ENCODE data around the gene CETP. TPM values are rescaled to one million over a fixed set of nuclear protein-coding genes. Genes with fewer than 3 reads are reported as not detected.

CETP gene
- total and polyA plus RNA-seq, 9 of the 15 experiments (the other 6 are each of a cell fraction or from before 2014, with no cell fraction given): 0.07 to 0.11 TPM; not detected in 7

- H3K4me1 ChIP-seq (replicated peaks in 1 of 2; ENCODE audit: control insufficient read depth in 2 of 2, insufficient read depth in 2 of 2, low read length in 2 of 2): peaks cover 0 to 14% of the 10 kb centered on the region in 2 experiments; a peak in 3 of 5 replicates
- intact Hi-C loops (cut with micrococcal nuclease): no loop called here
- H3K9ac ChIP-seq (ENCODE audit: insufficient read depth in 1 of 2, low read depth in 2 of 2, low read length in 2 of 2): no peak overlapping the region
- no peak overlapping the region for H3K27ac ChIP-seq (ENCODE audit: extremely low read depth, low read depth, low read length)
- peaks cover 35 to 69% of the 10 kb centered on the region in 2 experiments for H3K27me3 ChIP-seq (ENCODE audit: control insufficient read depth in 2 of 2, insufficient read depth in 2 of 2, low read length in 2 of 2)
- no TSS peak for BruUV-seq (replicated peaks)
- POLR2A ChIA-PET: interaction anchor here (0.7 to 1.3 kb wide), 3 partner anchors 12 to 158 kb away, joined by 3 to 4 read pairs (median 3); no protein-coding TSS in a partner anchor
- FAIRE-seq (no peak), DNase-seq (ENCODE audit: extremely low read depth in 1 of 4, low spot score in 3 of 4) (no peak), ATAC-seq (no peak)
- H3K4me3 ChIP-seq: no peak overlapping the region
- CTCF ChIA-PET (ENCODE audit: low intra/inter-chr PET ratio): no interaction called here
- no peaks in the 10 kb centered on the region for H3K9me1 ChIP-seq (ENCODE audit: control insufficient read depth, insufficient read depth, low read length)
- no peaks in the 10 kb centered on the region for H3K79me2 ChIP-seq (ENCODE audit: control insufficient read depth, insufficient read depth, low read length)
- in situ Hi-C loops (cut with MboI): no loop called here
- H4K20me1 ChIP-seq (replicated peaks; ENCODE audit: control insufficient read depth, insufficient read depth, low read length): peaks cover 4% of the 10 kb centered on the region
- no peaks in the 10 kb centered on the region for H3K36me3 ChIP-seq (ENCODE audit: control insufficient read depth, insufficient read depth, low read length)
- 6% methylated on average over 2 of the region's 2 CpGs for WGBS (ENCODE audit: insufficient coverage, low coverage, missing lambda C conversion rate)
- H3K4me2 ChIP-seq (ENCODE audit: insufficient read depth, low read length): no peak overlapping the region
- no peaks in the 10 kb centered on the region for H3K9me3 ChIP-seq (replicated peaks; ENCODE audit: control insufficient read depth, insufficient read depth, low read depth, low read length)
- no peak overlapping the region for H2AFZ ChIP-seq (ENCODE audit: low read depth, low read length)
- TF ChIP-seq HDGF (IDR thresholded peaks at IDR 0.05) (no peak), RAD51 (IDR thresholded peaks at IDR 0.05; ENCODE audit: borderline replicate concordance, low read depth) (no peak), ZBTB11 (CRISPR knock-in tag; IDR thresholded peaks at IDR 0.05) (no peak), GMEB1 (CRISPR knock-in tag; IDR thresholded peaks at IDR 0.05) (no peak), CTCFL (IDR thresholded peaks at IDR 0.05; ENCODE audit: borderline replicate concordance, insufficient read depth, low read depth, low read length, poor library complexity, severe bottlenecking) (no peak), MCM3 (IDR thresholded peaks at IDR 0.05) (no peak), CHAMP1 (IDR thresholded peaks at IDR 0.05) (no peak), ZNF232 (CRISPR knock-in tag; IDR thresholded peaks at IDR 0.05) (no peak), TFAM (CRISPR knock-in tag; conservative IDR thresholded peaks at IDR 0.05) (no peak), ZNF197 (CRISPR knock-in tag; IDR thresholded peaks at IDR 0.05; ENCODE audit: low read depth) (no peak), TCF7 (IDR thresholded peaks at IDR 0.05; ENCODE audit: borderline replicate concordance) (no peak), HLTF (IDR thresholded peaks at IDR 0.05) (no peak), ERF (CRISPR knock-in tag; IDR thresholded peaks at IDR 0.05) (no peak), NFXL1 (CRISPR knock-in tag; IDR thresholded peaks at IDR 0.05) (no peak)
Observed at GRCh38 chr16:56987692-56988091, 25.9 kb downstream of the CETP start.

All from K562 (cell line).